SU-DHL-6 (cell line): ENCODE measurements around the gene DDX10.

ENCODE experiments used
- H2AFZ ChIP-seq: fragments of 200-600 bp; sonication (generic); 2 replicates; pipeline ENCODE4 v1.6.1; 2014; ENCODE audit warnings: low read depth, mild to moderate bottlenecking, moderate library complexity, mixed read lengths, antibody characterized with exemption, low read length; ENCODE audit not compliant: severe bottlenecking
- H3F3A ChIP-seq: fragments of 200-600 bp; shearing (Covaris generic); 2 replicates; pipeline ENCODE4 v1.6.0; 2016; ENCODE audit warnings: antibody characterized with exemption, mild to moderate bottlenecking; ENCODE audit not compliant: insufficient read depth
- H3K27ac ChIP-seq: fragments of 200-600 bp; sonication (generic); 2 replicates; pipeline ENCODE4 v1.5.1; 2016; ENCODE audit warnings: low read depth, mild to moderate bottlenecking, low read length, moderate library complexity, mixed read lengths
- H3K27me3 ChIP-seq: fragments of 200-600 bp; sonication (generic), shearing (Covaris generic); 2 replicates; pipeline ENCODE4 v1.6.0; 2014; ENCODE audit warnings: mild to moderate bottlenecking, low read length
- H3K36me3 ChIP-seq: fragments of 200-600 bp; sonication (generic); 2 replicates; pipeline ENCODE4 v1.6.1; 2014; ENCODE audit warnings: mild to moderate bottlenecking, low read length, mixed read lengths
- H3K4me2 ChIP-seq: fragments of 300-600, 200-600 bp; shearing (Covaris generic), sonication (generic); 2 replicates; pipeline ENCODE4 v1.6.0; 2014; ENCODE audit warnings: low read length, low read depth, mild to moderate bottlenecking; ENCODE audit not compliant: poor library complexity, severe bottlenecking
- H3K4me3 ChIP-seq: fragments of 200-600 bp; sonication (generic); 2 replicates; pipeline ENCODE4 v1.5.1; 2014; ENCODE audit warnings: antibody characterized with exemption, low read length, mild to moderate bottlenecking, mixed read lengths; ENCODE audit not compliant: insufficient read depth, poor library complexity, severe bottlenecking
- H3K79me2 ChIP-seq: fragments of 200-600 bp; sonication (generic); 2 replicates; pipeline ENCODE4 v1.6.1; 2014; ENCODE audit warnings: mild to moderate bottlenecking, low read length, moderate library complexity; ENCODE audit not compliant: insufficient read depth
- H3K9ac ChIP-seq: fragments of 200-600 bp; sonication (generic); 2 replicates; pipeline ENCODE4 v1.7.0; 2014; ENCODE audit warnings: mild to moderate bottlenecking, low read length
- H3K9me2 ChIP-seq: fragments of 200-600 bp; sonication (generic); replicated peaks from 2 replicates; pipeline ENCODE4 v1.6.1; 2014; ENCODE audit warnings: low read length; ENCODE audit not compliant: insufficient read depth
- H3K9me3 ChIP-seq: fragments of 200-600 bp; sonication (generic); 2 replicates; pipeline ENCODE4 v1.6.1; 2014; ENCODE audit warnings: low read length, mixed read lengths; ENCODE audit not compliant: insufficient read depth
- H4K20me1 ChIP-seq: fragments of 200-600 bp; sonication (generic); 2 replicates; pipeline ENCODE4 v1.6.1; 2014; ENCODE audit warnings: low read depth, mild to moderate bottlenecking, antibody characterized with exemption, low read length, moderate library complexity, mixed read lengths
- CTCF ChIP-seq: fragments of 200-600 bp; sonication (generic); IDR thresholded peaks from one replicate; pipeline ENCODE4 v1.5.1; 2017; ENCODE audit warnings: antibody characterized with exemption, mild to moderate bottlenecking, low read length, moderate library complexity; ENCODE audit not compliant: insufficient read depth, poor library complexity, severe bottlenecking
- EZH2phosphoT487 ChIP-seq: fragments of 200-600 bp; sonication (generic), shearing (Covaris generic); conservative IDR thresholded peaks from 2 replicates; pipeline ENCODE4 v1.6.1; 2018; ENCODE audit warnings: mild to moderate bottlenecking, antibody characterized with exemption, low read length, moderate library complexity, mixed read lengths

The DDX10 gene

GRCh38 chr11:108624196-108624925, 40.5 kb upstream of the DDX10 start:
- peaks cover 7% of the 10 kb centered on the region; the same call in 1 of the 2 replicates for H3K9me3 ChIP-seq
- H3K9ac ChIP-seq = no peak overlapping the region
- no peaks in the 10 kb centered on the region for H3F3A ChIP-seq
- no peaks in the 10 kb centered on the region for H3K9me2 ChIP-seq
- H3K27ac ChIP-seq = no peak overlapping the region
- no peaks in the 10 kb centered on the region for H3K36me3 ChIP-seq
- no peak overlapping the region for H3K4me3 ChIP-seq
- TF ChIP-seq CTCF (no peak), EZH2phosphoT487 (no peak)
- H4K20me1 ChIP-seq = no peaks in the 10 kb centered on the region
- no peak overlapping the region for H3K4me2 ChIP-seq
- no peaks in the 10 kb centered on the region for H3K27me3 ChIP-seq
- no peaks in the 10 kb centered on the region for H3K79me2 ChIP-seq
- H2AFZ ChIP-seq = no peak overlapping the region

- Histone ChIP-seq H3F3A (no peaks in the 10 kb centered on the region), H3K27ac (no peak overlapping the region), H3K27me3 (no peaks in the 10 kb centered on the region), H3K9ac (no peak overlapping the region), H3K4me3 (no peak overlapping the region), H2AFZ (no peak overlapping the region), H3K9me3 (peaks cover 7% of the 10 kb centered on the region; the same call in 1 of the 2 replicates), H3K4me2 (no peak overlapping the region), H3K79me2 (no peaks in the 10 kb centered on the region), H4K20me1 (no peaks in the 10 kb centered on the region), H3K36me3 (no peaks in the 10 kb centered on the region), H3K9me2 (no peaks in the 10 kb centered on the region)
- TF ChIP-seq EZH2phosphoT487 (no peak), CTCF (no peak)
Observed at GRCh38 chr11:108628326-108628725, 36.5 kb upstream of the DDX10 start.

- Histone ChIP-seq H3K9ac (no peak overlapping the region), H3K36me3 (no peaks in the 10 kb centered on the region), H3K4me2 (no peak overlapping the region), H3F3A (no peaks in the 10 kb centered on the region), H3K9me3 (peaks cover 7% of the 10 kb centered on the region; the same call in 1 of the 2 replicates), H3K27ac (no peak overlapping the region), H4K20me1 (no peaks in the 10 kb centered on the region), H3K9me2 (no peaks in the 10 kb centered on the region), H3K27me3 (no peaks in the 10 kb centered on the region), H3K79me2 (no peaks in the 10 kb centered on the region), H2AFZ (no peak overlapping the region), H3K4me3 (no peak overlapping the region)
- TF ChIP-seq CTCF (no peak), EZH2phosphoT487 (no peak)
Observed at GRCh38 chr11:108628812-108629211, 36.1 kb upstream of the DDX10 start.
